GM18520 (cell line): ENCODE measurements around the gene SRPRB.
"Not testable (repeated sequence)": the region's sequence is repeated elsewhere in the genome, so short reads cannot be mapped to it uniquely, and the experiment has no call there.

Source experiments
- ATAC-seq: cut with Tn5 transposase; IDR thresholded peaks from one replicate; pipeline ENCODE4 v1.9.1; 2021; ENCODE audit not compliant: unreplicated experiment

Gene SRPRB

DNA sequence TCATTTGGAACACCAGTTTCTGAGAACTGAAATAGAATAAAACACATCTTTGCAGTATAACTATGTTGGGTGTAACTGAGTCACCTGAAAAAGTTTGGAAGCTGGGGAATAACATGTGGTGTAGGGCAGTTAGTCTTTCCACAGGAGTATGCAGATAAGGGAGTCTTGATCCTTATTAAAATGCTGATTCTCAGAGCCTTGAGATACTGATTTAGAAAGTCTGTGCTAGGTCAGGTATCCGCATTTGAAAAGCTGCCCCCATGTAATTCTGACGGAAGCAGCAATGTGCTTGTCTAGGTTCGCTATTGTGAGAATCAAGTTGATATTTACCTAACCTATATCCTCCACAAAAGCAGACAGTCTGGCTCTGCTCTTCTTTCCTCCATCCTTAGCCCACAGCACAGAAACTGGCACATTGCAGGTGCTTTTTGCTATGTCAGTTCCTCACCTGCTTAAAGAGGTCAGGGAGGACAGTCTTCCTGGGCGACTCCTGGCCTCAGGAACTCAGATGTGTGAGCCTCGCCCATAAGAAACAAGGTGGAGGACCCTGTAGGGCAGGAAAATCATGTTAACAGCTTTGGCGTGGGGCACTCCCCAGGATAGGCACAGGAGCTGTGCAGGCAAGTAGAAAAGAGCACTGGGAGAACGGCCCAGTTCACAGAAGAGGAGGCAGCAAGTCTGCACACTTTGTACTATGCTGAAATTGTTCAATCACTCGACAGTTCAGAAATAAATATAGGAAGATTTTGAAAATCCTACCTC, 27.6 kb upstream of the SRPRB start:
- no peak for ATAC-seq

- no peak for ATAC-seq
Measured at GRCh38 chr3:133779626-133780203, 25.9 kb upstream of the SRPRB start.

DNA sequence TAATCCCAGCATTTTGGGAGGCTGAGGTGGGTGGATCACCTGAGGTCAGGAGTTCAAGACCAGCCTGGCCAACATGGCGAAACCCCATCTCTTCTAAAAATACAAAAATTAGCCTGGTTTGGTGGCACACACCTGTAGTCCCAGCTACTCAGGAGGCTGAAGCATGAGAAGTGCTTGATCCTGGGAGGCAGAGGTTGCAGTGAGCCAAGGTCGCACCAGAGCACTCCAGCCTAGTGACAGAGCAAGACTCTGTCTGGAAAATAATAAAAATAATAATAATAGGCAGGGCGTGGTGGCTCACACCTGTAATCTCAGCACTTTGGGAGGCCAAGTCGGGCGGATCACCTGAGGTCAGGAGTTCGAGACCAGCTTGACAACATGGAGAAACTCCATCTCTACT, 24.9 kb upstream of the SRPRB start:
- ATAC-seq: not testable (repeated sequence)

DNA sequence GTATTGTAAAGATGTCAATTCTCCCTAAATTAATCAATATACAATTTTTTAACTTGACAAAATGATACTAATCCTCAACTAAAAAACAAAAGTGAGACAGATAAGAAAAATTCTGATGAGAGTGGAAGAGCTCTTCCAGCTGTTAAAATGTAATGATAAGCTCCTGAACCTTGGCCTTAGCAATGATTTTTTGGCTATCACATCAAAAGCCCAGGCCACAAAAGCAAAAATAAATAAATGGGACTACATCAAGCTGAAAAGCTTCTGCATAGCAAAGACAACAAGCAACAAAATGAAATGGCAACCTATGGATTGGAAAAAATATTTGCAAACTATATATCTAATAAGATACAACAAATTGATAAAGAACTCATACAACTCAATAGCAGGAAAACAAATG, 24.0 kb upstream of the SRPRB start:
- ATAC-seq: no peak

GRCh38 chr3:133782454-133782853, 23.2 kb upstream of the SRPRB start:
- no peak for ATAC-seq

DNA sequence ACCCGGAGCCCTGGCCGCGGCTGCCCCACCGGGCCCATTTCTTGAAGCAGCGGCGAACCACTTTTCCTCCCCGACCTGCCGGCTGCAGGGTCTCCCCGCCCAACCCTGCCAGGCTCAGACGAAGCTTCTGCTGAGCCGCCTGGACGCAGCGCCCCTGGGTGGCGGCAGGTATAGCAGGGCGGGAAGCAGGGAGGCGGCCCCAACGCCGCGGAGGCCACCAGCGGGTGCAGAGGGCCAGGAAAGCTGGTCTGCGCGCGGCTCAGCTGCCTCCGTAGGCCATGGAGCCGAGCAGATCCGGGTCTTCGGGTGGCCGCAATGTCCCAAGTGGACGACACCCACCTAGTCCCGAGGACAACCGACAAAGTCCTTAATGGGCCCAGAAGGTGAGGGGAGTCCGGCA, 21.9 kb upstream of the SRPRB start:
- ATAC-seq: no peak

DNA sequence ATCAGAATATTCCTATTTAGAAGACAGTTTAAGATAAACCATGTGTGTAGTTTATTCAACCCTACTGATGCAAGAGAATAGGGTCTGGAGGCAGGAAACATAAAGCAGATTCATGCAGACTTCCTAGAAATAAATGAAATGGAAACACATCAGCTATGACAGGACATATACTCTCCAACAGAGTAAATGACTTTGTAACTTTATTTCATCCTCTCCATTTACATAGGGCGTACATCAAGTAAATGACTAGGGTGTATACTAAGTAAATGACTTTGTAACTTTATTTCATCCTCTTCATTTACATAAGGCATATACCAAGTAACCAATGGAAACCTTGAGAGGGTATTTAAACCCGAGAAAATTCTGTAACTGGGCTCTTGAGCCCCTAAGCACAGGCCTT, 17.6 kb upstream of the SRPRB start:
- no peak for ATAC-seq

DNA sequence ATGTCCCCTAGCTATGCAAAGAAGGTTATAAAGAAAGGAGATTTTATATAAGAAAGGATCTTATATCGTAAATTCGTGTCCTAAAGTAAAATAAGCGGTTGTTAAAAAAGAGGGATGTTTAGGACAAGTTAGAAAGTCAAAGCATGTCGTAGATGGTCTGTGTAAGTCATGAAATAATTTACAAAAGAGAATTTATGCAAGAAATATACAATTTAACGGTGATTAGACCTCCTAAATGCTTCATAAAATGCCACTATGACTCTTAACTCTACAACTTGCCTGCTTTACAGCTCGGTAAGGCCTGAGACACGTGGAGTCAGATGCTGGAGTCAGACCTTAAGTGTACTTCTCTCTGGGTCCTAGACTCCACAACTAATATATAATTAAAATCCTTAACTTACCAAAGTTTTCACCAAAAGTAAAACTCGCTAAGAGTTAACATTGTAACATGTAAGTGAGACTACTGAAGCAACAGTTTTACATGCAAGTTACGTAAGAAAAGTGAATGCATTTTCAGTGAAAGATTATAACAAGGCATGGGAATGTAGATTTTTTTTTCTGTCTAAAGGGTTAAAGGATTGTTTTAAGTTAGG, 13.3 kb upstream of the SRPRB start:
- ATAC-seq: no peak

- ATAC-seq: no peak
Measured at GRCh38 chr3:133797396-133798105, 8.1 kb upstream of the SRPRB start.

DNA sequence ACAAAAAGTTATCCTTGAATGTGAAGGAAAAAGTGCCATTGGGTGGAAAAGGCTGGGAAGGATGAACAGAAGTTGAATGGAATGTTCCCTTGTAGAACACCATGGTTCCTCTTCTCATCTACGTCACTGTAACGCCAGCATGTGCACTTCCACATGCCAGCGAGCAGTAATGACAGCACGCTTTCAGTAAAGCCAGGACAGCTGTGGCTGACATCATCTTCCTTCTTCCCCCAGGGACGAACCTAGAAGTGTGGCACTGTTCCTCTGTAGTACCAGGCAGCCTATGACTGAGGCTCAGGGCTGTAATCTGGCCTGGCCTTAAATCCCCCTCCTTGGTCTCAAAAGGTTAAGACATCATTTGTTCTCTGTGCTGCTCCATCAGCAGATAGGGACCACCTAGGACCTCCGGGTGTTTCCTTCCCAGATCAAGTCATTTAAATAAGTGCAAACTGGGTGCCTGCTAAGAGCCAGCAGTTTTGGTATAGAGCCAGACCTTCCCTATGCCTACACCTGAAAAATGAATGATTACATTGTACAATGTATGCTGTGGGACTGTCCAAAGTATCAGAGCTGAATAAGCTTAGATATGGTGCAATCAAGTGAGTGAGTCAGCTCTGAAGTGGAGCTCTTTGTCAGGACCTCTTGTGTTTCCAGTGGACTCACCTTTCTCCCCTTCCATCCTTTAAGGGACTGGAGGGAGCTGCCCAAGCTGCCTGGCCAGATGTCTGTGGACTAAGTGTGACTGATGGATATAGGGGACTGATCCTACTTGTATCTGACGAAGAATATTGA, 5.6 kb upstream of the SRPRB start:
- ATAC-seq: no peak

DNA sequence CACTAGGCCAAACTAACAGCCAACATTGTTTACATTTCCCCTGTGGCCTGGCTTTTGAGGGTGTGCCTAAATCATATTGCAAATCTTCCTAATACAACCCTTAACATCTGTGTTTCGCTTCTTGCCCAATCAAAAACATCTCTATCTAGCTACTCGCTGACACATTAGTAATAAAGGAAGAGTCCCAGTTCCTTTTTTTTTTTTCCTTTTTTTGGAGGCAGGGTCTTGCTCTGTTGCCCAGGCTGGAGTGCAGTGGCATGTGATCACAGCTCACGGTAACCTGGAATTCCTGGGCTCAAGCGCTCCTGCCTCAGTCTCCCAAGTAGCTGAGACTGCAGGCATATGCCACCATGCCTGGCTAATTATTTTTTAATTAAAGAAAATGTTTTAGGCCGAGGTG, 2.1 kb upstream of the SRPRB start:
- ATAC-seq: no peak

- no peak for ATAC-seq
Measured at GRCh38 chr3:133804896-133805295, 719 bp upstream of the SRPRB start.

DNA sequence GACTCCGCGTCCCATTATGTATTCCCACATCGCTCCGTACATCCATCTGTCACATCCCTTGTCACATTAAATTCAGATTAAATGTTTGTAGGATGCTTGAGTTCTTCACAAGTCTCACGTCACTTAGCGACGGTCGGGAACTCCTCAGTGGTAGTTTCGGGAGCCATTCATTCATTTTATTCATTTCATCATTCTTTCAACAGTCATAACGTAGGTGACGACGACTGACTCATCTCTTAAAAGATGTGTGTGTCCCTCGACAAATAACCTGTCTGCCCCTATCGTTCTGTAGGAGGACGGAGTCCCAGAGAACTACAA, 272 bp upstream of the SRPRB start:
- ATAC-seq: no peak

GRCh38 chr3:133812872-133813271, 7.3 kb downstream of the SRPRB start:
- ATAC-seq: no peak

DNA sequence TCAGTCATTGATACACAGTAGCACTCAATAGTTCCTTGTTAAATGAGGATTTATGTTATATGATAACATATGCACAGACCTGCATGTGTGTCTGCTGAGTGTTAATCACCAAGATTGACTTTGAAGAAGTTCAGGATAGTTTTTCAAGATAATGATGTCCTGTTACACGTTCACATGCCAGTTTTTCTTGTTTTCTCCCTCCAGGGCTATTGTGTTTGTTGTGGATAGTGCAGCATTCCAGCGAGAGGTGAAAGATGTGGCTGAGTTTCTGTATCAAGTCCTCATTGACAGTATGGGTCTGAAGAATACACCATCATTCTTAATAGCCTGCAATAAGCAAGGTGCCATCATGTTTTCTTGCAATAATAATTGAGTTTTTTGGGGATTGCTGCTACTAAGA, 9.8 kb downstream of the SRPRB start:
- no peak for ATAC-seq

DNA sequence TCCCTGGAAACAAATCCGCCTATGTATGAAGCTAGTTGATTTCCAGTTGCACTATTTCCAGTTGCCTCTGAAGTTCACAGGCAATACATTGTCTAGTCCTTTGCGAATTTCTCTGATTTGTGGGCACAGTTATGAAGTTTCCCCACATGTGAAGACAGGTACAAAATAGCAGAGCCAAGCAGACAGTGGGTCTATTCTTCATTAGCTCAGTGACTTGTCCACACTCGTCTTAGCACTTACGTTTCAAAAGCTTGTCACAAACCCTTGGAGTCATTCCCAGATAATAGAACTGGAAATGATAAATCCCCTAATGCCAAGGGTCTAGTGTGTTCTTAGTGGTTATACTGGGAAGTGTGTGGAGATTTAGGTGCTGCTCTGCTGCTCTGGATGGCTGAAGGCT, 14.5 kb downstream of the SRPRB start:
- ATAC-seq: no peak

- ATAC-seq: no peak
Measured at GRCh38 chr3:133820889-133821675, 15.5 kb downstream of the SRPRB start.

DNA sequence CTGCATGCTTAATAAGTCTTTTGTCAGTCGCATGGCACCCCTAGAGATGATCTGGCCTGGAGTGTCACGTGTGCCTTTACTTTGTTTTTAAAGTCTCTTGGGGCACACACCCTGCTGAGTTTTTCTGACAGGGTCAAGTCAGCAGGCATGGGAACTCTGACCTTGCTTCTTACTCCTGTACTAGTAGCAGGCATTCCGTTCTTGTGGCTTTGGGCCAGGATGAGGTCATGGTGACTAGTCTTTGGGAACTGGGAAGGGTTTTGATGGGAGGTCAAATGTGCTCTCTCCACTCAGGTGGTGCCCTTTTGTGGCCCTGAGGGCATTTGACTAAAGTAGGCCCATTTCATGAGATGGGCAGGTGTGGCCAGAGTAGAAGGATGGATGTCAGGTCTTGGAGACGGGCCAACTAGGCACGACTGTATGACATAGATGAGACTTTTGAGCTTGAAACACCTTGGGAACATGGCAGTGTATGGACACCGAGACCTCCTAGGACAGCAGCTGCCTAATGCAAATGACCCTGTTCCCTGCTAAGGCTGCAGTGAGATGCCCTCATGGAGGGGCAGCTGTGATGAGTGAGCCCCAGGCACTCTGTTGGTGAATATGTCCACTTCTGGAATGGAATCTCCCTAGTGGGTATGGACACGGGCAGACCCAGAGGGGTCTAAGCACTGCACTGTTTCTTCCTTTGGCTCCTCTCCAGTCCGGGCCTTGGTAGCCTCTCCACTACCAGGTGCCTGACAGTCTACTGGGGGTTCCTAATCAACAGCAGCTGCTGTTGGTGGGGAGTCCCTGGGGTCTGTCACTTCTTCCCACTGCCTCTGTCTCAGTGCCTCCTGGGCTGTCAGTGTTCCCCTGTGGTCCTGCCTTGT, 16.4 kb downstream of the SRPRB start:
- no peak for ATAC-seq

DNA sequence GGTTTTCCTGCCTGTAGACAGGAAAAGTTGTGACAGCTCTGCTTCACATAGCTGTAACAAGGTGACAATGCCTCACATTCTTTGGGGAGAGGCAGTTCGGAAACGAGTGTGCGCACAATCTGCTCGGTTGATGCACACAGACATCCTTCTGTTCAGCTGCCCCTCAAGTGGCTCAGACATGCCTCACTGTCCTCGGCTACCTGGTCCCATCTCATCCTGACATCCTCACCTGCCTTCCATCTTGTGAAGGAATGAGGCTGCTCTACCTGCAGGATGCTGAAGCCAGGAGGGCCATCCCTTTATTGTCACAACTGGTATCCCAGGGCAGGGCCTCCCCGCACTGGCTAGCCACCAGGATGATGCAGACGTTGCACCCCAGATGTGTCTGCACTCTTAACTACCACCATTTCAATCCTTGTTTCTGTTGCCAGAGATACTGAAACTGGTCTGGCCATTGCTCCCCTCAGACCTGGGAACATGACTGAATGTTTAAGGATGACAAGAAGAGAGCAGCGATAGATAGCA, 19.4 kb downstream of the SRPRB start:
- ATAC-seq: no peak
